ENCODE data around the gene HOXA11.

The HOXA11 gene

GRCh38 chr7:27219821-27220220 lies 34.8 kb upstream of the HOXA11 start:
- Histone ChIP-seq H3K36me3 (ENCODE audit: control insufficient read depth, low read length) (no peaks in the 10 kb centered on the region), H3K9me3 (ENCODE audit: control insufficient read depth, insufficient read depth, low read length) (no peaks in the 10 kb centered on the region), H4K20me1 (ENCODE audit: control insufficient read depth, insufficient read depth, low read depth, low read length) (no peaks in the 10 kb centered on the region), H3K4me2 (ENCODE audit: low read length) (no peak overlapping the region), H3K9me2 (replicated peaks; ENCODE audit: control insufficient read depth, low read length) (no peaks in the 10 kb centered on the region), H3K27ac (ENCODE audit: low read depth, low read length) (no peak overlapping the region), H3K27me3 (ENCODE audit: control insufficient read depth, low read length) (peaks cover 73% of the 10 kb centered on the region), H3K4me1 (ENCODE audit: control insufficient read depth, low read length) (peaks cover 6% of the 10 kb centered on the region; the same call in 1 of the 2 replicates), H3F3A (ENCODE audit: control insufficient read depth, insufficient read depth) (no peaks in the 10 kb centered on the region), H3K4me3 (ENCODE audit: low read length) (no peak overlapping the region), H3K79me2 (ENCODE audit: control insufficient read depth, low read length) (no peaks in the 10 kb centered on the region)
- no peak for TF ChIP-seq EZH2phosphoT487 (IDR thresholded peaks at IDR 0.05; ENCODE audit: borderline replicate concordance, low read length)
- TF ChIP-seq CTCF (IDR thresholded peaks at IDR 0.05; ENCODE audit: low read depth, low read length, poor library complexity, severe bottlenecking): no peak

GRCh38 chr7:27217951-27218350 lies 32.9 kb upstream of the HOXA11 start:
- Histone ChIP-seq H4K20me1 (ENCODE audit: control insufficient read depth, insufficient read depth, low read depth, low read length) (no peaks in the 10 kb centered on the region), H3K27me3 (ENCODE audit: control insufficient read depth, low read length) (peaks cover 64% of the 10 kb centered on the region), H3K4me2 (ENCODE audit: low read length) (no peak overlapping the region), H3K9me2 (replicated peaks; ENCODE audit: control insufficient read depth, low read length) (no peaks in the 10 kb centered on the region), H3K79me2 (ENCODE audit: control insufficient read depth, low read length) (no peaks in the 10 kb centered on the region), H3F3A (ENCODE audit: control insufficient read depth, insufficient read depth) (no peaks in the 10 kb centered on the region), H3K36me3 (ENCODE audit: control insufficient read depth, low read length) (no peaks in the 10 kb centered on the region), H3K9me3 (ENCODE audit: control insufficient read depth, insufficient read depth, low read length) (no peaks in the 10 kb centered on the region), H3K4me1 (ENCODE audit: control insufficient read depth, low read length) (peaks cover 6% of the 10 kb centered on the region; the same call in 1 of the 2 replicates), H3K27ac (ENCODE audit: low read depth, low read length) (no peak overlapping the region), H3K4me3 (ENCODE audit: low read length) (no peak overlapping the region)
- TF ChIP-seq CTCF (IDR thresholded peaks at IDR 0.05; ENCODE audit: low read depth, low read length, poor library complexity, severe bottlenecking) (no peak), EZH2phosphoT487 (IDR thresholded peaks at IDR 0.05; ENCODE audit: borderline replicate concordance, low read length) (no peak)

GRCh38 chr7:27215356-27215755 lies 30.3 kb upstream of the HOXA11 start:
- no peak overlapping the region for H3K4me3 ChIP-seq (ENCODE audit: low read length)
- H3F3A ChIP-seq (ENCODE audit: control insufficient read depth, insufficient read depth): no peaks in the 10 kb centered on the region
- H4K20me1 ChIP-seq (ENCODE audit: control insufficient read depth, insufficient read depth, low read depth, low read length): peaks cover 5% of the 10 kb centered on the region; the same call in 1 of the 2 replicates
- peaks cover 60% of the 10 kb centered on the region for H3K27me3 ChIP-seq (ENCODE audit: control insufficient read depth, low read length)
- H3K27ac ChIP-seq (ENCODE audit: low read depth, low read length): no peak overlapping the region
- H3K4me1 ChIP-seq (ENCODE audit: control insufficient read depth, low read length): peaks cover 6% of the 10 kb centered on the region
- H3K9me3 ChIP-seq (ENCODE audit: control insufficient read depth, insufficient read depth, low read length): no peaks in the 10 kb centered on the region
- H3K9me2 ChIP-seq (replicated peaks; ENCODE audit: control insufficient read depth, low read length): no peaks in the 10 kb centered on the region
- H3K79me2 ChIP-seq (ENCODE audit: control insufficient read depth, low read length): no peaks in the 10 kb centered on the region
- no peaks in the 10 kb centered on the region for H3K36me3 ChIP-seq (ENCODE audit: control insufficient read depth, low read length)
- TF ChIP-seq EZH2phosphoT487 (IDR thresholded peaks at IDR 0.05; ENCODE audit: borderline replicate concordance, low read length) (no peak), CTCF (IDR thresholded peaks at IDR 0.05; ENCODE audit: low read depth, low read length, poor library complexity, severe bottlenecking) (no peak)
- no peak overlapping the region for H3K4me2 ChIP-seq (ENCODE audit: low read length)

Data from DOHH2 (cell line).